SH-SY5Y (cell line): ENCODE results near the gene SLC24A5.

Experiments used
- GATA2 ChIP-seq: IDR thresholded peaks from 2 replicates; pipeline ENCODE4 v1.6.1; 2011; ENCODE audit warnings: mild to moderate bottlenecking, low read depth, low read length
- GATA3 ChIP-seq: IDR thresholded peaks from 2 replicates; pipeline ENCODE4 v1.6.1; 2011; ENCODE audit warnings: low read depth, mild to moderate bottlenecking, low read length, moderate library complexity

DNA sequence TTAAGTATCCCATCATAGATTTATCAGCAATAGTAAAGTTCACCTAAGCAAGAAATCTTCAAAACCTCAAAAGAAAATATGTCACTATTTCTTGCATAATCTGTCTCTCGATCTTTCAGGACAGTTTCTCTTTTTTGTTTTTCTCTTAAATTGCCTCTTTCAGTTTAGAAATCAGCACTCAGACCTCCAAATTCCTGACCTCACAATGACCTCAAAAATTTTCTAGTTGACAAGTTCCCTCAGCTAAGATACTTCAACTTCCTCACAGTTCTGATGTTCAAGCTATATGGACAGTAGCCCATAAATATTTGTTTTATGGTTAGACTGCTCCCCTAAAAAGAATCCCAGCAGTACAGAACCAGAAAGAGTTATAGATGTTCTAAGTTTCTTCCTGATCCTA lies 24.1 kb downstream of the SLC24A5 start:
- TF ChIP-seq GATA3 (no peak), GATA2 (no peak)
